HPDE6-E6E7 (cell line): ENCODE results near the gene DPYSL3.

Experiments used
- DNase-seq: peaks from one replicate; pipeline ENCODE4 v3.0.0; 2011; ENCODE audit warnings: missing footprints; ENCODE audit errors: extremely low spot score

Gene DPYSL3

DNA sequence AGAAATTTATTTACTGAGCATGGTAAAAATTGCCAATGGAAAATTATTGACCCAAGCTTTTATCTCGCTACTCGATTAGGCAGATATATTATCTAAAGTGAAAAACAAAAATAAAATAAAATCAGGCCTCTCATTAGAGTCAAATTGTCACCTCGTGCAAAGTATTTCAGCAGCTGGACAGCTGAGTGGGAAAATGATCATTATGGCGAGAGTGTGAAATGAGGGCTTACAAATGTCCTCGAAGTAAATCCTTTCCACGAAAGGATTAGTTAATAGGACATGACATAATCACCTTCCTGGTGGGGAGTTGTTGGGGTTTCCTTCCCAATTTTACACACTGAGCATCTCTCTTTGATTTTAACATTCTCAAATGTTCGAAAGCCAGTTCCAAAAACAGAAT, 5.4 kb upstream of the DPYSL3 start:
- DNase-seq: no peak

- no peak for DNase-seq
These were observed 3.0 kb upstream of the DPYSL3 start for GRCh38 chr5:147512659-147513379.

DNA sequence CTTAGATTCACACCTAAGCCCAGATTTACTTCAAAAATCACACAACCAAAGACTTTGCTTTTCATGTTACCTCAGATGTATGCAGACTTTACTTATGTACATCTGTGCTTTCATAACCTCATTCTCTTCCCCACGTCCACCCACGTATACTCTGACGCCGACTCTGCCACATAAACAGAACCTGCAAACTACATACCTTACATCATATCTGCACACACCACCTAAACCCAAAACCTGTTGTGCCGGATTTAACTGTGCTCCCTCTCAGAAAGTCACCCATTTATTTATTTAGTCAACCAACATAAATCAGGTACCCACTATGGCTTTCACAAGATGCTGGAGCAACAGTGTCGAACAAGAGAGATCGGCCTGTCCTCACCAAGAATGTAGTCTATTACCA, 1.0 kb upstream of the DPYSL3 start:
- no peak for DNase-seq

GRCh38 chr5:147509041-147509709, 693 bp downstream of the DPYSL3 start:
- no peak for DNase-seq

DNA sequence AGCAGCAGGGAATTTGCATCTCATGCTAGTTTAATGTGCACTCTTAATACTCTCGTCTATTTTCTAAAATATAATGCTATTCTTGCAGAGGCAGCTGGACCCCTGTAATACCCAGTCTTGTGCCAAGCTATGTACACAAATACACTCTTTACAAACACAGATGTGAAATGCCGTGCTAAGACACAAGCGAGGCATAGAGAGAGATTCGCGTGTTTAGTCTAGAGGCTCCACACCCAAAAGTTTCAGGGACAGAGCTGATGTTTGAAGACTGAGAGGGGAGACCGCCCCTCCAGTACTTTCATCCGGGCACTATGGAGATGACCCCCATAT, 1.2 kb downstream of the DPYSL3 start:
- no peak for DNase-seq

DNA sequence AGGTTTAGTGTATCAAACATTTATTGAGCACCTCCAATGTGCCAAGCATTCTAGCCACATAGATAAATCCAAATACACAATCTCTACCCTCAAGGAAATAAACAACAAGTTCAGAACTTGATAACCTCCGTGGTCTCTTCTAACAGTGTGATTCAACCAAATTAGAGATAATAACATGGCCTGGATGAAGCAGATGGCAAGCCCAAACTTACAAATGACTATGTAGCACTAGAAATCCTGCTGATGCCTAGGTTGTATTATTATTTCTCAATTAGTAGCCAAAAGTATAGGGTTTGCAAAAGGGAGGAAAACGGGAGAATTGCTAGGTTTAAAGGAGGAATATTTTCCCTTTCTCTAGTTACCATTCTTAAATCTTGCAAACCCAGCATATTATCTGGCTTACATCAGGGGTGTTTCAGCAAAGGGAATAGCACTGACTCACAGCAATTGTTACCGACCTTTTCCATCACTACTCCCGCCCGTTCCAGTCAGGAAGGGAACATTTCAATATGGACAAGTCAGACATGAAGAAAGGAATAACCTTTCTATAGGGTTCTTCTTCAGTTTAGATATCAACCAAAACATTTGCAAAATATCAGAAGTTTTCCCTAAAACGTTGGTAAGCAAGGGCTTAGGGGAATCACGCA, 2.3 kb downstream of the DPYSL3 start:
- DNase-seq: no peak

DNA sequence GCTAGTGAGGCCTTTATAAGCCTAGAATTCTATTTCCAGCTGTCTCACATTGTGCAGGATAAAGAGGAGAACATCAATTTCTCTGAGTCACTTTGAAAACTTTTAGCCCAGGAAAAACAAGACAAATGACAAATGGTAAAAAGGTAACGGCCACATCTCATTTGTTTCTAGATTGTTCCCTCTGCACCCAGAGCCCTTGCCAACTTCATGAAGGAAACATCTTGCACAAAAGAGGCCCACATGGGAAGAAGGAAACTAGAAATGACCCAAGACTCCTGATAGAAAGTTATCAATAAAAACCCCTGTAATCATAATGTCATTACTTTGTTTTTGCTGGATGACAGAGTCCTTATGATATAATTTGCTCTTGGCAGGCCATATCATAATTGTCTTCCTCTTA, 5.3 kb downstream of the DPYSL3 start:
- DNase-seq: no peak

DNA sequence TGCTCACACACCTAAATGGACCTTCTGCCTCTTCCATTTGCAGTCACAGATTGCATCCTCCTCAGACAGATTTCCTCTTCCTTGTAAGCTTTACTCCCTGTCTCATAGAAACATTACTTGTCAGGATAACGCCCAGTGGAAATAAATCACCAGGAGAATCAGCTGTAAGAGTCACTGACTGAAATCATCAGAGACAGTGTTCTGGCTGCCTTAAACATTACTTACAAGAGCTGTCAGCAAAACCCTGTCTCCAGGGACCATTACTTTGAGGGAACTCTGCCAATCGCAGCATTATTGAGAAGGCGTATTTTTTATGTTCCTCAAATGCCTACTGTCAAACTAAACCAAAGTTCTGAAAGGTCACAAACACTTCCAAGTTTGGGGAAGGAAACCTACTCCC, 5.9 kb downstream of the DPYSL3 start:
- DNase-seq: no peak

- DNase-seq: no peak
These were observed 18.9 kb downstream of the DPYSL3 start for GRCh38 chr5:147490989-147491388.

GRCh38 chr5:147487031-147487750, 22.7 kb downstream of the DPYSL3 start:
- DNase-seq: no peak

GRCh38 chr5:147485814-147486213, 24.1 kb downstream of the DPYSL3 start:
- no peak for DNase-seq

GRCh38 chr5:147485046-147485445, 24.8 kb downstream of the DPYSL3 start:
- DNase-seq: no peak

DNA sequence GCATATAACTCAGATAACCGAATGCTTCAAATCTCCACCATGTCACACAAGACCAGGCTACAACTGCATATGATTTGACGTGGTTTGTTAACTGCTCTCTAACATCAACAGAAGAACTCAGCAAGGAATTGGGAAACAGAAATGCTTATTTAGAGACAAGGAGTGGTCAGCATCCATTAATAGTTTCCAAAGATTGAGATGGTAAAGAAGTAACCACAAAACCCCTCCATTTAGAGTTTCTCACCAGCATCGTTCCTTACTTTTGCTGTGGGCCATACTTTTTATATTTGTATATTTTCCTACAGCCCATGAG, 25.2 kb downstream of the DPYSL3 start:
- no peak for DNase-seq

DNA sequence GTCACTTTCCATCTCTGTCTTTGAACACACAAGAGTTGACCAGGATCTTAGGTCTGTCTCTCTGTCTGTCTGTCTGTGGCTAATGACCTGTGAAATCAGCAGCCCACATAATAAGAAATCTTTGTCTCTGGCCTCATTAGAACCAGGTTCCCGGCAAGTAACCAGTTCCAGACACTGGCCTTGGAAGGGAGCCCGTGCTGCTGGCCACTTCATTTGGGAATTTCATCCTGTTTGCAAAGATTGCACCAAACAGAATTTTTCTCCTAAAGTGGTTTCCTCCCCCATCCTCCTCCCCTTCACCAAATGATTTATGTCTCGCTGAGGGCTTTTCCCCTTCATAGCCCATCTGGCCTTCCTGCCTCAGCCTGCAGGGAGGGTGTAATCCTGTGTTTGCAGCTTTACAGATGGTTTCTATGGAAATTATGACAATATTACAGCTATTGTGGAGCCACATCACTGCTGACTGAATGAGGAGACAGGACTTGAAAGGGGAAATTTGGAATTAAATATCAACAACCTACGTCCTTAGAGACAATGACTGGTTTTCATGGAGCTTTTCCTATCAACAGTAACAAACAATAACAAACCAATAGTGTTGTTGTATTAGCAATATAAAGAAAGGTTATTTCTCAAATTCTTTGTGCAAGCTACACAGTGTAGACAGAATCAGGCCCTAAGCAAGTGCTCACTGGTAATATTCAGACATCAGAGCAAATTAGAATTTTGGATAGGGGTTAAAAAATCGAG, 25.7 kb downstream of the DPYSL3 start:
- no peak for DNase-seq

- DNase-seq: no peak
These were observed 26.6 kb downstream of the DPYSL3 start for GRCh38 chr5:147483188-147483790.

- DNase-seq: no peak
These were observed 27.1 kb downstream of the DPYSL3 start for GRCh38 chr5:147482706-147483180.

DNA sequence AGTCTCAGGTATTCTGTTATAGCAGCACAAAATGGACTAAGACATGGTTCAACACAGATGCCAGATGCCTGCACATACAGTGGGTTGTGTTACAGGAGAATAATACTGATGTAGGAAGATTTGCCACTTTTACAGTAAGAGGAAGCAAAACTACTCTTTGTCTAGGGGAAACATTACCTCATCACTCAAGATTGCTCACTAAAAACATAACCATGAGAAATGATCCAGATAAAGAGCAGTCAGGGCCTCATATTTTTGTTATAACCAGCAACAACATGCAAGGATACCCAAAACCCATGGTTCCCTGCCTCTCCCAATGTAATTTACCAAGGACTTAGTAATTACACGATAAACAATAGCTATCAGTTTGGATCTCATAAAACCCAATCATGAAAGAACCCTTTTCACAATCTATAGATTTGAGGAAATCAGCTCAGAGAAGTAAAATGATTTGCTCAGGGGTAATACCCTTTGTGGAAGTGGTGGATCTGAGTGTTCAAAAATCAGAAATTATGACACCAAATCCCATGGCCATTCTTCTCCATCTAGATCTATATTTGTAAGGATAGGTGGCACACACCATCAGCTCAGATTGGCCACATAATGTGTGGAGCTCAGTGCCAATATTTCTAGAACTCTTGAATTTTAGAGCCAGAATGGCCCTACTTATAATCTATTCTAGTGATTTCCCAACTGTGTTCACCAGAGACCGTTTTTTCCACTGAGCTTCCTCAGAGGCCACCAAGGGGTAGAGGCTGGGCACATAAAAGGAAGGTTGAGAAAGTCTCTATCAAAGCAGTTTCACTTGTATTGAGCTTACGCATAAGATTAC, 27.8 kb downstream of the DPYSL3 start:
- no peak for DNase-seq

DNA sequence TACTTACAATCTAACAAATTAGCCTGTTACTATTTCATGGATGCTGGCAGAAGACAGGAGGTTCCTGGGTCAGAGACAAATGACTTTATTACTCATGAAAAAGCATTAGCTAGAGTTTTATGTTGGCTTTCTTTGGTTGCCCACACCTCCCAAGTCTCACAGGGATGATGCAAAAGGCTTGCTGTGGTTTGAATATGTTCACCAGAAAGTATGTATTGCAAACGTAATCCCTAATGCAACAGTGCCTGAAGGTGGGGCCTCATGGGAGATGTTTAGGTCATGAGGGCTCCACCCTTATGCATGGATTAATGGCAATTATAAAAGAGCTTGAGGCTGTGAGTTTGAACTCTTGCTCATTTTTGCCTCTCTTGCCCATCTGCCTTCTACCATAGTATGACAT, 28.5 kb downstream of the DPYSL3 start:
- no peak for DNase-seq

- no peak for DNase-seq
These were observed 29.9 kb downstream of the DPYSL3 start for GRCh38 chr5:147479949-147480348.

DNA sequence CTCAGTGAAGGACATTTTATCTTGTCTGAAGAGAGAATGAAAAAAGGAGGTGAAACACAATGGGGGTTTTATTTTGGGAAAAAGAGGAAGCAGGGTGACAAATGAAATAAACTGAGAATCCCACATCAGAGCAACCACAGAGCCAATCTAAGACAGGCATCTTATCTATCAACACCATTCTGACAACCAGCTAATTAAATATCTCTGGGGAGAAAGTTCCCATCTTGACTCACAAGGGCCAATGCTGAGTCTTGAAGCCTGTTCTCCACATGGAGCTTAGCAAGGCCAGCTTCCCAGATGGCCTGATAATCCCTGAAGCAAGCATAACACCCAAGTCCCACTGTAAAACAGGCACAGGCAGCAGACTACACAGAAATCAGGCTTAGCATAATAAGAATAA, 30.4 kb downstream of the DPYSL3 start:
- DNase-seq: no peak

GRCh38 chr5:147474140-147474539, 35.7 kb downstream of the DPYSL3 start:
- no peak for DNase-seq
